ENCODE results near the gene PHACTR3. TPM values are rescaled to one million over a fixed set of nuclear protein-coding genes. Genes with fewer than 3 reads are reported as not detected.

PHACTR3 gene
- total and polyA plus RNA-seq, 4 donors = 0.14 to 0.42 (median 0.17) TPM

- H3K27ac ChIP-seq (ENCODE audit: low read depth in 1 of 2, low read length in 2 of 2) = no peak overlapping the region
- H3K4me1 ChIP-seq (ENCODE audit: control insufficient read depth in 4 of 4, insufficient read depth in 4 of 4, low read length in 3 of 4) = no peaks in the 10 kb centered on the region
- no peak overlapping the region for H3K4me3 ChIP-seq (ENCODE audit: low read depth in 1 of 3, low read length in 3 of 3)
- H3K27me3 ChIP-seq (ENCODE audit: control insufficient read depth in 4 of 4, insufficient read depth in 4 of 4, low read length in 3 of 4) = peaks cover 0 to 2% (median 0%) of the 10 kb centered on the region in 4 donors
- H3K36me3 ChIP-seq (ENCODE audit: control insufficient read depth in 4 of 4, insufficient read depth in 3 of 4, low read depth in 1 of 4, low read length in 3 of 4) = no peaks in the 10 kb centered on the region
- no peak for DNase-seq (ENCODE audit: low spot score)
- no peak overlapping the region for H3K9ac ChIP-seq (ENCODE audit: low read depth in 1 of 2, low read length in 2 of 2)
- no peaks in the 10 kb centered on the region for H3K9me3 ChIP-seq (ENCODE audit: control insufficient read depth in 4 of 4, low read length in 3 of 4)
- no peak for TF ChIP-seq NR2F2 (IDR thresholded peaks at IDR 0.05)
- no peak for TF ChIP-seq REST (IDR thresholded peaks at IDR 0.05)
- no peak for TF ChIP-seq FOXA2 (IDR thresholded peaks at IDR 0.05)
- no peak for TF ChIP-seq EGR1 (IDR thresholded peaks at IDR 0.05; ENCODE audit: low read depth in 2 of 2)
- TF ChIP-seq, protein P1, sequence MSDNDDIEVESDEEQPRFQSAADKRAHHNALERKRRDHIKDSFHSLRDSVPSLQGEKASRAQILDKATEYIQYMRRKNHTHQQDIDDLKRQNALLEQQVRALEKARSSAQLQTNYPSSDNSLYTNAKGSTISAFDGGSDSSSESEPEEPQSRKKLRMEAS (IDR thresholded peaks at IDR 0.05) = no peak
- TF ChIP-seq, protein P2, sequence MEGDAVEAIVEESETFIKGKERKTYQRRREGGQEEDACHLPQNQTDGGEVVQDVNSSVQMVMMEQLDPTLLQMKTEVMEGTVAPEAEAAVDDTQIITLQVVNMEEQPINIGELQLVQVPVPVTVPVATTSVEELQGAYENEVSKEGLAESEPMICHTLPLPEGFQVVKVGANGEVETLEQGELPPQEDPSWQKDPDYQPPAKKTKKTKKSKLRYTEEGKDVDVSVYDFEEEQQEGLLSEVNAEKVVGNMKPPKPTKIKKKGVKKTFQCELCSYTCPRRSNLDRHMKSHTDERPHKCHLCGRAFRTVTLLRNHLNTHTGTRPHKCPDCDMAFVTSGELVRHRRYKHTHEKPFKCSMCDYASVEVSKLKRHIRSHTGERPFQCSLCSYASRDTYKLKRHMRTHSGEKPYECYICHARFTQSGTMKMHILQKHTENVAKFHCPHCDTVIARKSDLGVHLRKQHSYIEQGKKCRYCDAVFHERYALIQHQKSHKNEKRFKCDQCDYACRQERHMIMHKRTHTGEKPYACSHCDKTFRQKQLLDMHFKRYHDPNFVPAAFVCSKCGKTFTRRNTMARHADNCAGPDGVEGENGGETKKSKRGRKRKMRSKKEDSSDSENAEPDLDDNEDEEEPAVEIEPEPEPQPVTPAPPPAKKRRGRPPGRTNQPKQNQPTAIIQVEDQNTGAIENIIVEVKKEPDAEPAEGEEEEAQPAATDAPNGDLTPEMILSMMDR (IDR thresholded peaks at IDR 0.05; ENCODE audit: low read depth, low read length, missing input control) = no peak
- TF ChIP-seq RXRA (IDR thresholded peaks at IDR 0.05) = no peak
- TF ChIP-seq GABPA (IDR thresholded peaks at IDR 0.05 in 1 of 2, conservative IDR thresholded peaks at IDR 0.05 in 1 of 2) = no peak
- TF ChIP-seq JUND (IDR thresholded peaks at IDR 0.05) = no peak
- no peak for TF ChIP-seq HNF4G (IDR thresholded peaks at IDR 0.05)
- no peak for TF ChIP-seq YY1 (IDR thresholded peaks at IDR 0.05)
- no peak for TF ChIP-seq RAD21 (IDR thresholded peaks at IDR 0.05)
- TF ChIP-seq SP1 (IDR thresholded peaks at IDR 0.05) = no peak
- no peak for TF ChIP-seq HNF4A (conservative IDR thresholded peaks at IDR 0.05)
- TF ChIP-seq, protein P3, sequence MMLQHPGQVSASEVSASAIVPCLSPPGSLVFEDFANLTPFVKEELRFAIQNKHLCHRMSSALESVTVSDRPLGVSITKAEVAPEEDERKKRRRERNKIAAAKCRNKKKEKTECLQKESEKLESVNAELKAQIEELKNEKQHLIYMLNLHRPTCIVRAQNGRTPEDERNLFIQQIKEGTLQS (IDR thresholded peaks at IDR 0.05) = no peak
- no peak for TF ChIP-seq FOXA1 (IDR thresholded peaks at IDR 0.05)
- TF ChIP-seq, protein P4, sequence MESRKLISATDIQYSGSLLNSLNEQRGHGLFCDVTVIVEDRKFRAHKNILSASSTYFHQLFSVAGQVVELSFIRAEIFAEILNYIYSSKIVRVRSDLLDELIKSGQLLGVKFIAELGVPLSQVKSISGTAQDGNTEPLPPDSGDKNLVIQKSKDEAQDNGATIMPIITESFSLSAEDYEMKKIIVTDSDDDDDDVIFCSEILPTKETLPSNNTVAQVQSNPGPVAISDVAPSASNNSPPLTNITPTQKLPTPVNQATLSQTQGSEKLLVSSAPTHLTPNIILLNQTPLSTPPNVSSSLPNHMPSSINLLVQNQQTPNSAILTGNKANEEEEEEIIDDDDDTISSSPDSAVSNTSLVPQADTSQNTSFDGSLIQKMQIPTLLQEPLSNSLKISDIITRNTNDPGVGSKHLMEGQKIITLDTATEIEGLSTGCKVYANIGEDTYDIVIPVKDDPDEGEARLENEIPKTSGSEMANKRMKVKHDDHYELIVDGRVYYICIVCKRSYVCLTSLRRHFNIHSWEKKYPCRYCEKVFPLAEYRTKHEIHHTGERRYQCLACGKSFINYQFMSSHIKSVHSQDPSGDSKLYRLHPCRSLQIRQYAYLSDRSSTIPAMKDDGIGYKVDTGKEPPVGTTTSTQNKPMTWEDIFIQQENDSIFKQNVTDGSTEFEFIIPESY (IDR thresholded peaks at IDR 0.05) = no peak
- 78% methylated on average over 17 of the region's 17 CpGs for WGBS
Measured at GRCh38 chr20:59774204-59774641, 169.9 kb downstream of the PHACTR3 start.

Data from liver (tissue), 9 donors.